ENCODE data around the gene YDJC. TPM values are rescaled to one million over a fixed set of nuclear protein-coding genes. Genes with fewer than 3 reads are reported as not detected.

Gene YDJC
- total and polyA plus RNA-seq, 2 donors from 2014 or later, result 24.7 to 28.2 TPM

GRCh38 chr22:21635771-21636510 is 6.1 kb upstream of the YDJC start:
- Histone ChIP-seq H3K4me1 (ENCODE audit: control insufficient read depth in 2 of 3, insufficient read depth in 2 of 3, low read depth in 1 of 3, low read length in 3 of 3) (peaks cover 0 to 2% (median 0%) of the 10 kb centered on the region in 3 donors), H3K36me3 (ENCODE audit: control insufficient read depth in 2 of 3, insufficient read depth in 3 of 3, low read length in 3 of 3) (no peaks in the 10 kb centered on the region), H3K4me3 (ENCODE audit: low read length in 3 of 3) (no peak overlapping the region), H3K9me3 (ENCODE audit: control insufficient read depth in 2 of 3, insufficient read depth in 1 of 3, low read length in 3 of 3) (no peaks in the 10 kb centered on the region), H3K27me3 (ENCODE audit: control insufficient read depth, insufficient read depth, low read length) (no peaks in the 10 kb centered on the region), H3K9ac (ENCODE audit: low read length in 3 of 3) (no peak overlapping the region), H3K27ac (ENCODE audit: low read depth in 2 of 2, low read length in 2 of 2) (no peak overlapping the region)
- no peak for FAIRE-seq
- intact Hi-C loops (cut with DNase I), result no loop called here
- DNase-seq, result peak in 1 of 5 donors; percentile 51
- TF ChIP-seq, protein P1, sequence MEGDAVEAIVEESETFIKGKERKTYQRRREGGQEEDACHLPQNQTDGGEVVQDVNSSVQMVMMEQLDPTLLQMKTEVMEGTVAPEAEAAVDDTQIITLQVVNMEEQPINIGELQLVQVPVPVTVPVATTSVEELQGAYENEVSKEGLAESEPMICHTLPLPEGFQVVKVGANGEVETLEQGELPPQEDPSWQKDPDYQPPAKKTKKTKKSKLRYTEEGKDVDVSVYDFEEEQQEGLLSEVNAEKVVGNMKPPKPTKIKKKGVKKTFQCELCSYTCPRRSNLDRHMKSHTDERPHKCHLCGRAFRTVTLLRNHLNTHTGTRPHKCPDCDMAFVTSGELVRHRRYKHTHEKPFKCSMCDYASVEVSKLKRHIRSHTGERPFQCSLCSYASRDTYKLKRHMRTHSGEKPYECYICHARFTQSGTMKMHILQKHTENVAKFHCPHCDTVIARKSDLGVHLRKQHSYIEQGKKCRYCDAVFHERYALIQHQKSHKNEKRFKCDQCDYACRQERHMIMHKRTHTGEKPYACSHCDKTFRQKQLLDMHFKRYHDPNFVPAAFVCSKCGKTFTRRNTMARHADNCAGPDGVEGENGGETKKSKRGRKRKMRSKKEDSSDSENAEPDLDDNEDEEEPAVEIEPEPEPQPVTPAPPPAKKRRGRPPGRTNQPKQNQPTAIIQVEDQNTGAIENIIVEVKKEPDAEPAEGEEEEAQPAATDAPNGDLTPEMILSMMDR (IDR thresholded peaks at IDR 0.05; ENCODE audit: borderline replicate concordance, extremely low read depth, insufficient read depth), result no peak

DNA sequence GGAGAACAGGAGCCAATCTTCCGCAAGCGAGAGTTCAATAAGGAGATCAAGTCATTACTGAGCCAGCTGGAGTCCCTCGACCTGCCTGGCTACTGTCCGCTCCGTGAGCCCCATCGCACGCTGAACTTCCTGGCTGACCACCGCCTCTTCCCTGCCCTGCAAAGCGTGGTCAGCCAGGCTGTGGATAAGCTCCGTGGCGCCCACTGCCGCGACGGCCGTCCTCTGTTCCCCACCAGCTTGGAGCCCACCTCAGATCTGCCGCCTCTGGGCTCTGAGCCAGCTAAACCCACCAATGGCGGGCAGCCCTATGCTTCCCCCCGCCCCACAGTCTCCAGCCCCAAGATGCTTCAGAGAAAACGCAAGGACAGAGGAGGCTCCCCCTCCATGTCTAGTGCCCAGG is 5.0 kb upstream of the YDJC start:
- Histone ChIP-seq H3K27me3 (ENCODE audit: control insufficient read depth, insufficient read depth, low read length) (no peaks in the 10 kb centered on the region), H3K36me3 (ENCODE audit: control insufficient read depth in 2 of 3, insufficient read depth in 3 of 3, low read length in 3 of 3) (no peaks in the 10 kb centered on the region), H3K9me3 (ENCODE audit: control insufficient read depth in 2 of 3, insufficient read depth in 1 of 3, low read length in 3 of 3) (no peaks in the 10 kb centered on the region), H3K4me1 (ENCODE audit: control insufficient read depth in 2 of 3, insufficient read depth in 2 of 3, low read depth in 1 of 3, low read length in 3 of 3) (no peaks in the 10 kb centered on the region), H3K4me3 (ENCODE audit: low read length in 3 of 3) (no peak overlapping the region), H3K27ac (ENCODE audit: low read depth in 2 of 2, low read length in 2 of 2) (no peak overlapping the region), H3K9ac (ENCODE audit: low read length in 3 of 3) (no peak overlapping the region)
- DNase-seq, result peak in 1 of 5 donors; percentile 46
- intact Hi-C loops (cut with DNase I), result no loop called here
- TF ChIP-seq, protein P1 (IDR thresholded peaks at IDR 0.05; ENCODE audit: borderline replicate concordance, extremely low read depth, insufficient read depth), result no peak
- FAIRE-seq, result no peak

- H3K4me3 ChIP-seq (ENCODE audit: low read length in 3 of 3), result no peak overlapping the region
- H3K27me3 ChIP-seq (ENCODE audit: control insufficient read depth, insufficient read depth, low read length), result no peaks in the 10 kb centered on the region
- DNase-seq, result peak in 1 of 5 donors; percentile 66
- H3K9ac ChIP-seq (ENCODE audit: low read length in 3 of 3), result no peak overlapping the region
- no peaks in the 10 kb centered on the region for H3K9me3 ChIP-seq (ENCODE audit: control insufficient read depth in 2 of 3, insufficient read depth in 1 of 3, low read length in 3 of 3)
- peaks cover 0 to 2% (median 0%) of the 10 kb centered on the region in 3 donors for H3K4me1 ChIP-seq (ENCODE audit: control insufficient read depth in 2 of 3, insufficient read depth in 2 of 3, low read depth in 1 of 3, low read length in 3 of 3)
- no peak for FAIRE-seq
- H3K27ac ChIP-seq (ENCODE audit: low read depth in 2 of 2, low read length in 2 of 2), result no peak overlapping the region
- intact Hi-C loops (cut with DNase I), result no loop called here
- TF ChIP-seq, protein P1 (IDR thresholded peaks at IDR 0.05; ENCODE audit: borderline replicate concordance, extremely low read depth, insufficient read depth), result no peak
- H3K36me3 ChIP-seq (ENCODE audit: control insufficient read depth in 2 of 3, insufficient read depth in 3 of 3, low read length in 3 of 3), result no peaks in the 10 kb centered on the region
These were observed 4.3 kb upstream of the YDJC start for GRCh38 chr22:21634081-21634480.
